OCI-LY7 (cell line): ENCODE data around the gene SERPINF2. TPM values are rescaled to one million over a fixed set of nuclear protein-coding genes. Genes with fewer than 3 reads are reported as not detected.

Experiments
- BruUV-seq: library from RNA; stranded (reverse); fragments of 400-500 nt; replicated peaks from 2 replicates; lab custom pipeline; 2021; lab: Mats Ljungman, UMichigan
- CTCF ChIA-PET: fragments of 300-600 bp; sonication (Branson Sonifier 250); formaldehyde crosslinking; loops from one replicate; lab custom pipeline; 2022; ENCODE audit warnings: antibody characterized with exemption; ENCODE audit not compliant: unreplicated experiment; lab: Charles Lee
- POLR2A ChIA-PET: fragments of 300-600 bp; sonication (Branson Sonifier 250); formaldehyde crosslinking; loops from one replicate; lab custom pipeline; 2022; ENCODE audit warnings: antibody characterized with exemption; lab: Charles Lee
- DNase-seq: peaks from one replicate; pipeline ENCODE4 v3.0.0-alpha.2; 2015; ENCODE audit warnings: low spot score
- H2AFZ ChIP-seq: fragments of 200-600 bp; sonication (generic), shearing (Covaris generic); 2 replicates; pipeline ENCODE4 v1.6.1; 2014; ENCODE audit warnings: mild to moderate bottlenecking, antibody characterized with exemption, low read length, moderate library complexity
- H3K27ac ChIP-seq: fragments of 200-600 bp; sonication (generic); 2 replicates; pipeline ENCODE4 v1.5.1; 2014; ENCODE audit warnings: mixed run types, low read depth, mild to moderate bottlenecking, moderate library complexity, low read length, inconsistent platforms; ENCODE audit not compliant: poor library complexity, severe bottlenecking
- H3K36me3 ChIP-seq: fragments of 200-600 bp; sonication (generic); 2 replicates; pipeline ENCODE4 v1.6.1; 2014; ENCODE audit warnings: mild to moderate bottlenecking, antibody characterized with exemption, low read length, moderate library complexity, mixed read lengths; ENCODE audit not compliant: insufficient read depth
- H3K4me1 ChIP-seq: fragments of 200-600 bp; sonication (generic); 2 replicates; pipeline ENCODE4 v1.5.1; 2014; ENCODE audit warnings: mild to moderate bottlenecking, low read length; ENCODE audit not compliant: insufficient read depth, poor library complexity, severe bottlenecking
- H3K4me2 ChIP-seq: fragments of 200-600 bp; sonication (generic); 2 replicates; pipeline ENCODE4 v1.6.1; 2014; ENCODE audit warnings: mild to moderate bottlenecking, low read length
- H3K4me3 ChIP-seq: fragments of 200-600 bp; sonication (generic); 2 replicates; pipeline ENCODE4 v1.5.1; 2014; ENCODE audit warnings: mild to moderate bottlenecking, low read depth, low read length; ENCODE audit not compliant: poor library complexity, severe bottlenecking
- H3K79me2 ChIP-seq: fragments of 200-600 bp; sonication (generic); 2 replicates; pipeline ENCODE4 v1.6.1; 2016; ENCODE audit warnings: low read depth, mild to moderate bottlenecking, low read length, moderate library complexity, mixed read lengths; ENCODE audit not compliant: insufficient read depth
- H3K9me2 ChIP-seq: fragments of 200-600 bp; sonication (generic); 2 replicates; pipeline ENCODE4 v1.6.1; 2016; ENCODE audit warnings: mild to moderate bottlenecking, low read length, mixed read lengths; ENCODE audit not compliant: insufficient read depth
- H3K9me3 ChIP-seq: fragments of 200-600 bp; sonication (generic); 2 replicates; pipeline ENCODE4 v1.6.1; 2014; ENCODE audit warnings: mild to moderate bottlenecking, mixed run types, low read length, mixed read lengths
- H4K20me1 ChIP-seq: fragments of 200-600 bp; sonication (generic); 2 replicates; pipeline ENCODE4 v1.6.1; 2014; ENCODE audit warnings: mild to moderate bottlenecking, antibody characterized with exemption, low read length, moderate library complexity, mixed read lengths; ENCODE audit not compliant: insufficient read depth
- CTCF ChIP-seq: fragments of 200-600 bp; sonication (generic); conservative IDR thresholded peaks from 2 replicates; pipeline ENCODE4 v1.5.1; 2014; ENCODE audit warnings: mild to moderate bottlenecking, antibody characterized with exemption, low read length, moderate library complexity, mixed read lengths
- EZH2phosphoT487 ChIP-seq: fragments of 200-600 bp; sonication (generic); IDR thresholded peaks from 2 replicates; pipeline ENCODE4 v1.6.1; 2018; ENCODE audit warnings: low read depth, borderline replicate concordance, mild to moderate bottlenecking, mixed run types, antibody characterized with exemption, low read length, moderate library complexity, mixed read lengths
- intact Hi-C: fragments of 100-400 bp; cut with micrococcal nuclease; formaldehyde crosslinking; loops from one replicate; pipeline ENCODE4 v1.10.0; 2022; ENCODE audit not compliant: unreplicated experiment
- total RNA-seq, 2 experiments: library from RNA; depleted of rRNA in 1 of 2; stranded (reverse); fragments of >200 nt in 1 of 2; shearing (Covaris generic) in 1 of 2; gene quantifications; 2 replicates each; pipeline ENCODE4 v1.2.3, GENCODE V29; 2014 to 2022

Gene SERPINF2
- total RNA-seq, 2 experiments from 2014 or later = 0.38 to 1.0 TPM

GRCh38 chr17:1779571-1780131 lies 37.0 kb downstream of the SERPINF2 start:
- TSS peak; percentile 45 for BruUV-seq
- Histone ChIP-seq H2AFZ (no peak overlapping the region), H3K79me2 (no peaks in the 10 kb centered on the region), H3K4me3 (no peak overlapping the region), H3K4me2 (no peak overlapping the region), H3K27ac (no peak overlapping the region), H3K36me3 (peaks cover 74% of the 10 kb centered on the region), H3K4me1 (no peaks in the 10 kb centered on the region), H4K20me1 (no peaks in the 10 kb centered on the region), H3K9me2 (no peaks in the 10 kb centered on the region), H3K9me3 (no peaks in the 10 kb centered on the region)
- ChIA-PET CTCF (no interaction called here), POLR2A (no interaction called here)
- intact Hi-C loops = no loop called here
- DNase-seq = no peak
- TF ChIP-seq EZH2phosphoT487 = no peak
- no peak for TF ChIP-seq CTCF

- intact Hi-C loops = no loop called here
- DNase-seq = no peak
- POLR2A ChIA-PET = interaction anchor here (0.6 kb wide), 1 partner anchor 78 kb away, joined by 5 read pairs; no protein-coding TSS in a partner anchor
- H3K79me2 ChIP-seq = no peaks in the 10 kb centered on the region
- H3K4me1 ChIP-seq = no peaks in the 10 kb centered on the region
- H3K4me3 ChIP-seq = no peak overlapping the region
- BruUV-seq = no TSS peak
- CTCF ChIA-PET = interaction anchor here (0.5 kb wide), 1 partner anchor 37 kb away, joined by 3 read pairs; no protein-coding TSS in a partner anchor
- H3K4me2 ChIP-seq = no peak overlapping the region
- H4K20me1 ChIP-seq = no peaks in the 10 kb centered on the region
- no peaks in the 10 kb centered on the region for H3K9me2 ChIP-seq
- no peak overlapping the region for H2AFZ ChIP-seq
- no peaks in the 10 kb centered on the region for H3K9me3 ChIP-seq
- TF ChIP-seq EZH2phosphoT487 = no peak
- TF ChIP-seq CTCF = no peak
- no peak overlapping the region for H3K27ac ChIP-seq
- H3K36me3 ChIP-seq = peaks cover 81% of the 10 kb centered on the region
Measured at GRCh38 chr17:1782171-1782567, 39.5 kb downstream of the SERPINF2 start.

GRCh38 chr17:1783271-1783670 lies 40.6 kb downstream of the SERPINF2 start:
- Histone ChIP-seq H3K4me2 (no peak overlapping the region), H4K20me1 (no peaks in the 10 kb centered on the region), H3K9me2 (no peaks in the 10 kb centered on the region), H2AFZ (no peak overlapping the region), H3K9me3 (no peaks in the 10 kb centered on the region), H3K4me1 (no peaks in the 10 kb centered on the region), H3K4me3 (no peak overlapping the region), H3K27ac (no peak overlapping the region), H3K79me2 (no peaks in the 10 kb centered on the region), H3K36me3 (peaks cover 80% of the 10 kb centered on the region)
- ChIA-PET POLR2A (interaction anchor here (0.6 kb wide), 1 partner anchor 453 kb away, joined by 4 read pairs; no protein-coding TSS in a partner anchor), CTCF (no interaction called here)
- no TSS peak for BruUV-seq
- intact Hi-C loops = no loop called here
- DNase-seq = no peak
- TF ChIP-seq EZH2phosphoT487 (no peak), CTCF (no peak)
